GM18873 (cell line): ENCODE measurements around the gene SLAIN2.
A peak's percentile ranks its signal among the peaks of the same experiment; 100 is the strongest.

Experiments used
- ATAC-seq: cut with Tn5 transposase; IDR thresholded peaks from one replicate; pipeline ENCODE4 v1.9.1; 2021; ENCODE audit warnings: mild to moderate bottlenecking, moderate library complexity, moderate number of reproducible peaks; ENCODE audit not compliant: unreplicated experiment, low FRiP score

Gene SLAIN2

GRCh38 chr4:48333587-48333986 is 7.7 kb upstream of the SLAIN2 start:
- no peak for ATAC-seq

GRCh38 chr4:48334236-48334635 is 7.1 kb upstream of the SLAIN2 start:
- ATAC-seq, result no peak

- ATAC-seq, result no peak
These were observed 6.4 kb upstream of the SLAIN2 start for GRCh38 chr4:48334900-48335384.

GRCh38 chr4:48336146-48336870 is 5.0 kb upstream of the SLAIN2 start:
- no peak for ATAC-seq

- no peak for ATAC-seq
These were observed 3.6 kb upstream of the SLAIN2 start for GRCh38 chr4:48337731-48338130.

- no peak for ATAC-seq
These were observed 1.7 kb upstream of the SLAIN2 start for GRCh38 chr4:48339642-48340041.

- ATAC-seq, result peak; percentile 10
These were observed 909 bp upstream of the SLAIN2 start for GRCh38 chr4:48340276-48340964.

GRCh38 chr4:48341776-48342605 is 662 bp downstream of the SLAIN2 start:
- peak; percentile 24 for ATAC-seq

- no peak for ATAC-seq
These were observed 1.2 kb downstream of the SLAIN2 start for GRCh38 chr4:48342606-48342880.

GRCh38 chr4:48343035-48343434 is 1.7 kb downstream of the SLAIN2 start:
- ATAC-seq, result no peak

- no peak for ATAC-seq
These were observed 2.2 kb downstream of the SLAIN2 start for GRCh38 chr4:48343551-48343950.

GRCh38 chr4:48345542-48345941 is 4.2 kb downstream of the SLAIN2 start:
- ATAC-seq, result no peak

- ATAC-seq, result no peak
These were observed 5.3 kb downstream of the SLAIN2 start for GRCh38 chr4:48346594-48346993.

GRCh38 chr4:48347282-48347921 is 6.1 kb downstream of the SLAIN2 start:
- no peak for ATAC-seq

GRCh38 chr4:48350871-48351270 is 9.5 kb downstream of the SLAIN2 start:
- no peak for ATAC-seq

- ATAC-seq, result no peak
These were observed 11.5 kb downstream of the SLAIN2 start for GRCh38 chr4:48352793-48353192.

GRCh38 chr4:48356355-48356754 is 15.0 kb downstream of the SLAIN2 start:
- no peak for ATAC-seq

GRCh38 chr4:48360285-48361011 is 19.1 kb downstream of the SLAIN2 start:
- ATAC-seq, result no peak

- ATAC-seq, result no peak
These were observed 19.7 kb downstream of the SLAIN2 start for GRCh38 chr4:48361012-48361400.

- no peak for ATAC-seq
These were observed 25.3 kb downstream of the SLAIN2 start for GRCh38 chr4:48366611-48367010.
